Activated CD4-positive, CD25-positive, alpha-beta regulatory T cell (primary cell): Measurements from ENCODE around the gene MLLT10.

Experiments used
- DNase-seq, 4 experiments: peaks; one replicate each; lab custom pipeline; 2025; lab: John Stamatoyannopoulos, UW

The MLLT10 gene

GRCh38 chr10:21501731-21502347 is 32.2 kb upstream of the MLLT10 start:
- DNase-seq, result no peak

- no peak for DNase-seq
Measured at GRCh38 chr10:21502348-21502740, 31.7 kb upstream of the MLLT10 start.

GRCh38 chr10:21503542-21503941 is 30.5 kb upstream of the MLLT10 start:
- no peak for DNase-seq

GRCh38 chr10:21505711-21506278 is 28.2 kb upstream of the MLLT10 start:
- DNase-seq, result no peak

GRCh38 chr10:21506351-21506750 is 27.7 kb upstream of the MLLT10 start:
- DNase-seq, result no peak

- DNase-seq, result no peak
Measured at GRCh38 chr10:21507150-21507549, 26.9 kb upstream of the MLLT10 start.

GRCh38 chr10:21508706-21509331 is 25.2 kb upstream of the MLLT10 start:
- DNase-seq, result no peak

GRCh38 chr10:21509341-21510240 is 24.4 kb upstream of the MLLT10 start:
- no peak for DNase-seq

GRCh38 chr10:21510241-21511094 is 23.6 kb upstream of the MLLT10 start:
- no peak for DNase-seq

GRCh38 chr10:21511095-21511570 is 22.9 kb upstream of the MLLT10 start:
- no peak for DNase-seq

- DNase-seq, result no peak
Measured at GRCh38 chr10:21511946-21512572, 22.0 kb upstream of the MLLT10 start.

- no peak for DNase-seq
Measured at GRCh38 chr10:21512573-21513404, 21.2 kb upstream of the MLLT10 start.

GRCh38 chr10:21513405-21513788 is 20.6 kb upstream of the MLLT10 start:
- no peak for DNase-seq

- DNase-seq, result no peak
Measured at GRCh38 chr10:21514129-21514817, 19.8 kb upstream of the MLLT10 start.

- no peak for DNase-seq
Measured at GRCh38 chr10:21514818-21515351, 19.1 kb upstream of the MLLT10 start.

- DNase-seq, result no peak
Measured at GRCh38 chr10:21515361-21516241, 18.4 kb upstream of the MLLT10 start.

GRCh38 chr10:21516242-21517131 is 17.5 kb upstream of the MLLT10 start:
- peak in 1 of 4 experiments; percentile 25 for DNase-seq
